Neural cell (in vitro differentiated cells): ENCODE data around the gene DPEP1. TPM values are rescaled to one million over a fixed set of nuclear protein-coding genes. Genes with fewer than 3 reads are reported as not detected.
A peak's percentile ranks its signal among the peaks of the same experiment; 100 is the strongest.

Experiments
- H2AFZ ChIP-seq: fragments of 200-600, 300-800 bp; sonication (generic), shearing (Covaris generic); 2 replicates; pipeline ENCODE4 v1.6.0; 2014; ENCODE audit warnings: low read depth, mild to moderate bottlenecking, antibody characterized with exemption, low read length, moderate library complexity
- H3F3A ChIP-seq: fragments of 200-600 bp; shearing (Covaris generic); 2 replicates; pipeline ENCODE4 v1.6.1; 2016; ENCODE audit warnings: mild to moderate bottlenecking, moderate library complexity, mixed read lengths, antibody characterized with exemption, low read length; ENCODE audit not compliant: insufficient read depth, poor library complexity, severe bottlenecking
- H3K27ac ChIP-seq: fragments of 200-600, 300-800 bp; sonication (generic), shearing (Covaris generic); 2 replicates; pipeline ENCODE4 v1.5.1; 2014; ENCODE audit warnings: mild to moderate bottlenecking, low read length, moderate library complexity
- H3K27me3 ChIP-seq: fragments of 300-800, 200-600 bp; sonication (generic), shearing (Covaris generic); 2 replicates; pipeline ENCODE4 v1.6.0; 2014; ENCODE audit warnings: mild to moderate bottlenecking, low read depth, low read length, moderate library complexity; ENCODE audit not compliant: insufficient read depth
- H3K36me3 ChIP-seq: fragments of 300-800, 200-600 bp; sonication (generic), shearing (Covaris generic); 2 replicates; pipeline ENCODE4 v1.5.1; 2014; ENCODE audit warnings: mild to moderate bottlenecking, antibody characterized with exemption, low read length, moderate library complexity; ENCODE audit not compliant: insufficient read depth
- H3K4me2 ChIP-seq: fragments of 300-800, 200-600 bp; sonication (generic), shearing (Covaris generic); 2 replicates; pipeline ENCODE4 v1.6.0; 2014; ENCODE audit warnings: mild to moderate bottlenecking, low read length
- H3K4me3 ChIP-seq: fragments of 300-800, 200-600 bp; sonication (generic), shearing (Covaris generic); 2 replicates; pipeline ENCODE4 v1.5.1; 2014; ENCODE audit warnings: mild to moderate bottlenecking, low read length, moderate library complexity
- H3K79me2 ChIP-seq: fragments of 200-600 bp; shearing (Covaris generic); replicated peaks from 2 replicates; pipeline ENCODE4 v1.6.0; 2014; ENCODE audit warnings: mild to moderate bottlenecking, low read length, moderate library complexity; ENCODE audit not compliant: insufficient read depth
- H3K9ac ChIP-seq: fragments of 300-800, 200-600 bp; sonication (generic), shearing (Covaris generic); 2 replicates; pipeline ENCODE4 v1.6.1; 2016; ENCODE audit warnings: mild to moderate bottlenecking, low read length, mixed read lengths
- H3K9me2 ChIP-seq: fragments of 200-600 bp; shearing (Covaris generic); 2 replicates; pipeline ENCODE4 v1.6.1; 2016; ENCODE audit warnings: mild to moderate bottlenecking, low read length, mixed read lengths; ENCODE audit not compliant: insufficient read depth
- H3K9me3 ChIP-seq: fragments of 200-600, 300-800 bp; sonication (generic), shearing (Covaris generic); 2 replicates; pipeline ENCODE4 v1.6.1; 2016; ENCODE audit warnings: mild to moderate bottlenecking, mixed run types, low read length, moderate library complexity, mixed read lengths
- H4K20me1 ChIP-seq: fragments of 200-600 bp; shearing (Covaris generic); 2 replicates; pipeline ENCODE4 v1.6.1; 2016; ENCODE audit warnings: mild to moderate bottlenecking, mixed run types; ENCODE audit not compliant: insufficient read depth
- EP300 ChIP-seq: fragments of 450-650 bp; conservative IDR thresholded peaks from 2 replicates; pipeline ENCODE4 v1.6.1; 2014; ENCODE audit warnings: antibody characterized with exemption, mild to moderate bottlenecking, moderate library complexity; ENCODE audit not compliant: poor library complexity, severe bottlenecking
- EZH2 ChIP-seq: fragments of 200-600, 300-800 bp; shearing (Covaris generic), sonication (generic); IDR thresholded peaks from 2 replicates; pipeline ENCODE4 v1.6.1; 2014; ENCODE audit warnings: antibody characterized with exemption, low read length, borderline replicate concordance, mild to moderate bottlenecking; ENCODE audit not compliant: insufficient read depth, poor library complexity, severe bottlenecking
- MXI1 ChIP-seq: fragments of 450-650 bp; conservative IDR thresholded peaks from 2 replicates; pipeline ENCODE4 v1.6.1; 2014; ENCODE audit warnings: antibody characterized with exemption, mild to moderate bottlenecking; ENCODE audit not compliant: poor library complexity, severe bottlenecking
- POLR2AphosphoS5 ChIP-seq: IDR thresholded peaks from 2 replicates; pipeline ENCODE4 v1.6.1; 2012
- RAD21 ChIP-seq: fragments of 450-650 bp; conservative IDR thresholded peaks from 2 replicates; pipeline ENCODE4 v1.6.1; 2014; ENCODE audit warnings: antibody characterized with exemption, mild to moderate bottlenecking, moderate library complexity
- SMC3 ChIP-seq: fragments of 450-650 bp; conservative IDR thresholded peaks from 2 replicates; pipeline ENCODE4 v1.6.1; 2014; ENCODE audit warnings: antibody characterized with exemption, mild to moderate bottlenecking, moderate library complexity; ENCODE audit not compliant: poor library complexity
- TAF1 ChIP-seq: IDR thresholded peaks from 2 replicates; pipeline ENCODE4 v1.6.1; 2012; ENCODE audit warnings: low read depth
- polyA plus RNA-seq: library from polyadenylated mRNA; depleted of rRNA; stranded (reverse); fragments of >200 nt; gene quantifications from 2 replicates; pipeline ENCODE4 v1.2.3, GENCODE V29; 2014
- TF ChIP-seq, protein P1 (sequence below): IDR thresholded peaks from 2 replicates; pipeline ENCODE4 v1.6.1; 2012; ENCODE audit warnings: borderline replicate concordance
- TF ChIP-seq, protein P2 (sequence below): fragments of 450-650 bp; IDR thresholded peaks from 2 replicates; pipeline ENCODE4 v1.5.1; 2014; ENCODE audit warnings: antibody characterized with exemption, mild to moderate bottlenecking, moderate library complexity; ENCODE audit not compliant: poor library complexity, severe bottlenecking

DPEP1 gene
- polyA plus RNA-seq, 1 donor from 2014 or later: 0.33 TPM

DNA sequence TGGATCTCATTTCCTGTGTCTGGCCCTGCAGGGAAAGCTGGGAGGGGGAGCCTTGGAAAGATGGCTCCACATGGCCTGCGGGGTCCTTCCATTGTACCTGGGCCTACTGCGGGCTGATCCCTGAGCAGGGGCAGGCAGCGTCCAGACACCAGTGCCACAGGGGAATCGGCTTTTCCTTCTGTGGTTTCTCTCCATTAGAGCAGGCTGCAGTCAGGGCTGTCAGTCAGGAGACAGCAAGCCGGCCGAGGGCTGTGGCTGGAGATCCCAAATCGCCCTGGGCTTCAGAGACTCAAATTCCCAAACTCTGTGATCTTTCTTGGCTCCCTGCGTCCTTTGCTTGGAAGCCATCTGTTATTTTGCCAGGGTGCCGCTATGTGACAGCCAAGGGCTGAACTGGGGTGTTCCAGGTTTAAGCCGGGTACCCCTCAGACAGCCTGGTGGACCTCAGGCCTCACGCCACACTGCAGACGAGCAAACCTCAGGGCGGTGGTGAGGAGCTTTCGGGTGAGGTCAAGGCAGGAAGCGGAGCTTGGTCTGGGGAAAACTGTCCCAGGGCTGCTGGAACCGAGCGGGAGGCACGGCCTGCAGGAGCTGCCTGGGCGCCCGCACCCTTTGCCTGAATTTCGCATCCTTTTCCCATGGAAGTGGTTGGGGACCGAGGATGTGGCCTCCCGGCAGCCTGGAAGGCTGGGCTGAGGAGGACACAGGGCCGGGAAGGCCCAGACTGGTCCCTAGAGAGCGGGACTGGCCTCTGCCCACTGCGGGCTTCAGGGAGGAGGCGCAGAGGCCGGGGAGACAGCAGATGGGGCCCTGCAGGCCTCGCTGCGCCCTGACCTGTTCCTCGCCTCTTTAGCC, 39.4 kb upstream of the DPEP1 start:
- no peaks in the 10 kb centered on the region for H3K79me2 ChIP-seq
- no peak overlapping the region for H3K27ac ChIP-seq
- no peak overlapping the region for H3K4me3 ChIP-seq
- H3K4me2 ChIP-seq: no peak overlapping the region
- H3K36me3 ChIP-seq: no peaks in the 10 kb centered on the region
- no peak for TF ChIP-seq EP300
- no peak for TF ChIP-seq TAF1
- TF ChIP-seq SMC3: no peak
- TF ChIP-seq, protein P1, sequence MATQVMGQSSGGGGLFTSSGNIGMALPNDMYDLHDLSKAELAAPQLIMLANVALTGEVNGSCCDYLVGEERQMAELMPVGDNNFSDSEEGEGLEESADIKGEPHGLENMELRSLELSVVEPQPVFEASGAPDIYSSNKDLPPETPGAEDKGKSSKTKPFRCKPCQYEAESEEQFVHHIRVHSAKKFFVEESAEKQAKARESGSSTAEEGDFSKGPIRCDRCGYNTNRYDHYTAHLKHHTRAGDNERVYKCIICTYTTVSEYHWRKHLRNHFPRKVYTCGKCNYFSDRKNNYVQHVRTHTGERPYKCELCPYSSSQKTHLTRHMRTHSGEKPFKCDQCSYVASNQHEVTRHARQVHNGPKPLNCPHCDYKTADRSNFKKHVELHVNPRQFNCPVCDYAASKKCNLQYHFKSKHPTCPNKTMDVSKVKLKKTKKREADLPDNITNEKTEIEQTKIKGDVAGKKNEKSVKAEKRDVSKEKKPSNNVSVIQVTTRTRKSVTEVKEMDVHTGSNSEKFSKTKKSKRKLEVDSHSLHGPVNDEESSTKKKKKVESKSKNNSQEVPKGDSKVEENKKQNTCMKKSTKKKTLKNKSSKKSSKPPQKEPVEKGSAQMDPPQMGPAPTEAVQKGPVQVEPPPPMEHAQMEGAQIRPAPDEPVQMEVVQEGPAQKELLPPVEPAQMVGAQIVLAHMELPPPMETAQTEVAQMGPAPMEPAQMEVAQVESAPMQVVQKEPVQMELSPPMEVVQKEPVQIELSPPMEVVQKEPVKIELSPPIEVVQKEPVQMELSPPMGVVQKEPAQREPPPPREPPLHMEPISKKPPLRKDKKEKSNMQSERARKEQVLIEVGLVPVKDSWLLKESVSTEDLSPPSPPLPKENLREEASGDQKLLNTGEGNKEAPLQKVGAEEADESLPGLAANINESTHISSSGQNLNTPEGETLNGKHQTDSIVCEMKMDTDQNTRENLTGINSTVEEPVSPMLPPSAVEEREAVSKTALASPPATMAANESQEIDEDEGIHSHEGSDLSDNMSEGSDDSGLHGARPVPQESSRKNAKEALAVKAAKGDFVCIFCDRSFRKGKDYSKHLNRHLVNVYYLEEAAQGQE: no peak
- TF ChIP-seq, protein P2, sequence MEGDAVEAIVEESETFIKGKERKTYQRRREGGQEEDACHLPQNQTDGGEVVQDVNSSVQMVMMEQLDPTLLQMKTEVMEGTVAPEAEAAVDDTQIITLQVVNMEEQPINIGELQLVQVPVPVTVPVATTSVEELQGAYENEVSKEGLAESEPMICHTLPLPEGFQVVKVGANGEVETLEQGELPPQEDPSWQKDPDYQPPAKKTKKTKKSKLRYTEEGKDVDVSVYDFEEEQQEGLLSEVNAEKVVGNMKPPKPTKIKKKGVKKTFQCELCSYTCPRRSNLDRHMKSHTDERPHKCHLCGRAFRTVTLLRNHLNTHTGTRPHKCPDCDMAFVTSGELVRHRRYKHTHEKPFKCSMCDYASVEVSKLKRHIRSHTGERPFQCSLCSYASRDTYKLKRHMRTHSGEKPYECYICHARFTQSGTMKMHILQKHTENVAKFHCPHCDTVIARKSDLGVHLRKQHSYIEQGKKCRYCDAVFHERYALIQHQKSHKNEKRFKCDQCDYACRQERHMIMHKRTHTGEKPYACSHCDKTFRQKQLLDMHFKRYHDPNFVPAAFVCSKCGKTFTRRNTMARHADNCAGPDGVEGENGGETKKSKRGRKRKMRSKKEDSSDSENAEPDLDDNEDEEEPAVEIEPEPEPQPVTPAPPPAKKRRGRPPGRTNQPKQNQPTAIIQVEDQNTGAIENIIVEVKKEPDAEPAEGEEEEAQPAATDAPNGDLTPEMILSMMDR: no peak
- TF ChIP-seq RAD21: no peak
- TF ChIP-seq POLR2AphosphoS5: no peak
- TF ChIP-seq MXI1: no peak
- no peak for TF ChIP-seq EZH2
- H3K9me3 ChIP-seq: no peaks in the 10 kb centered on the region
- H3K27me3 ChIP-seq: peaks cover 44% of the 10 kb centered on the region
- no peaks in the 10 kb centered on the region for H3K9me2 ChIP-seq
- no peaks in the 10 kb centered on the region for H4K20me1 ChIP-seq
- no peak overlapping the region for H3K9ac ChIP-seq
- H2AFZ ChIP-seq: no peak overlapping the region
- H3F3A ChIP-seq: no peaks in the 10 kb centered on the region

DNA sequence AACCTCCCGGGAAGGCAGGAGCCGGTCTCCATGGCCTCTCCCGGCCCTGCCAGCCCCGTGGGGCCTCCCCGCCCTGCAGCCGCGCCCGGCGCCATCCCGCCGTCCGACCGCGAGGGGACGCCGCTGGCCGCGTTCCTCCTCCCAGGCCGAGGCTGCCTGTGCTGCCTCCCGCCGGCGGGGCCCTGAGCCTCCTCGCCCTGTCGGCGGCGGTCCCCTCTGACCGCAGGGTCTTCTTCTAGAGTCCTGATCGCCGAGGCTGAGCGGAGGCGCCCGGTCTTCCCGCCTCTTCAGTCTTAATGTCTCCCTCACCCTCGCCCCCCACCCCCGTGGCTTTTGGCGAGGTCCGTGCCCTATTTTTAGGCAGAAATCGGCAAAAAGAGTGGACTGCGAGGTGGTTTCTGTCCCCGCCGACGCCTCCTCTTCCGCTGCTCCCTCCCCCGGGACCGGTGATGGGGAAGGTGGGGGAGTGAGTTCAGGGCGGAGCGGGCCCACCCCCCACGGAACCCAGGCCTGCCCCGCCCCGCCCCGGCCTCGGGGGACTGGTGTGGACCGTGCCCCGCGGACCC, 38.7 kb upstream of the DPEP1 start:
- Histone ChIP-seq H3K9ac (peak overlapping the region; percentile 16), H3K36me3 (no peaks in the 10 kb centered on the region), H4K20me1 (no peaks in the 10 kb centered on the region), H3K9me2 (no peaks in the 10 kb centered on the region), H3K27ac (no peak overlapping the region), H3F3A (no peaks in the 10 kb centered on the region), H2AFZ (no peak overlapping the region), H3K79me2 (no peaks in the 10 kb centered on the region), H3K9me3 (no peaks in the 10 kb centered on the region), H3K4me2 (no peak overlapping the region), H3K4me3 (peak overlapping the region; percentile 58), H3K27me3 (peaks cover 44% of the 10 kb centered on the region)
- TF ChIP-seq, protein P1: no peak
- TF ChIP-seq SMC3 (peak; percentile 50), RAD21 (peak; percentile 56), POLR2AphosphoS5 (no peak), MXI1 (no peak), EZH2 (no peak), EP300 (no peak), TAF1 (no peak)
- TF ChIP-seq, protein P2: peak; percentile 60
